GM23248 (cell line): ENCODE measurements around the gene XPO1.

Experiments
- EZH2 ChIP-seq: fragments of 200-600 bp; sonication (generic); IDR thresholded peaks from 2 replicates; pipeline ENCODE4 v1.6.1; 2018; ENCODE audit warnings: antibody characterized with exemption, mild to moderate bottlenecking; ENCODE audit not compliant: insufficient read depth, poor library complexity, severe bottlenecking
- EZH2phosphoT487 ChIP-seq: fragments of 200-600 bp; sonication (generic); IDR thresholded peaks from 2 replicates; pipeline ENCODE4 v1.6.1; 2018; ENCODE audit warnings: antibody characterized with exemption, moderate library complexity, mild to moderate bottlenecking, low read depth; ENCODE audit not compliant: insufficient read depth

DNA sequence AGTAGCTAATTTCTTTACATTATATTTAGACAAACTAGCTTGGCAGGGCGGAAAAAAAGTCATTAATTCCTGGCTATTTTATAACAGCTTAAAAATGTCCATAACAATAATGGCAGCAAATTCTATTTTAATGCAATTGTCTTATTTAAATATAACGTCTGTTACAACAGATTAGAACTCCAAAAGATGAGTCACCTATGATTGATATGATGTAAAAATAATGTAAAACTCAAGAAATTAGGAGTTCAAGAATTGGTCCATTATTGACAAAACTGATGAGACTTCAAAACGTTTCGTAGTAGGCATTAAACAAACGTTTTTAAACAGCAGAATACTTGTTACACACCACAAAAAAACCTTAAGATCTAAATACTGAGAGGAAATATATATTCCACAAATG lies 2.7 kb downstream of the XPO1 start:
- TF ChIP-seq EZH2phosphoT487 (no peak), EZH2 (no peak)
